OCI-LY7 (cell line): ENCODE results near the gene EBP. TPM values are rescaled to one million over a fixed set of nuclear protein-coding genes. Genes with fewer than 3 reads are reported as not detected.

Source experiments
- BruUV-seq: library from RNA; stranded (reverse); fragments of 400-500 nt; replicated peaks from 2 replicates; lab custom pipeline; 2021; lab: Mats Ljungman, UMichigan
- CTCF ChIA-PET: fragments of 300-600 bp; sonication (Branson Sonifier 250); formaldehyde crosslinking; loops from one replicate; lab custom pipeline; 2022; ENCODE audit warnings: antibody characterized with exemption; ENCODE audit not compliant: unreplicated experiment; lab: Charles Lee
- POLR2A ChIA-PET: fragments of 300-600 bp; sonication (Branson Sonifier 250); formaldehyde crosslinking; loops from one replicate; lab custom pipeline; 2022; ENCODE audit warnings: antibody characterized with exemption; lab: Charles Lee
- DNase-seq: peaks from one replicate; pipeline ENCODE4 v3.0.0-alpha.2; 2015; ENCODE audit warnings: low spot score
- H2AFZ ChIP-seq: fragments of 200-600 bp; sonication (generic), shearing (Covaris generic); 2 replicates; pipeline ENCODE4 v1.6.1; 2014; ENCODE audit warnings: mild to moderate bottlenecking, antibody characterized with exemption, low read length, moderate library complexity
- H3K27ac ChIP-seq: fragments of 200-600 bp; sonication (generic); 2 replicates; pipeline ENCODE4 v1.5.1; 2014; ENCODE audit warnings: mixed run types, low read depth, mild to moderate bottlenecking, moderate library complexity, low read length, inconsistent platforms; ENCODE audit not compliant: poor library complexity, severe bottlenecking
- H3K36me3 ChIP-seq: fragments of 200-600 bp; sonication (generic); 2 replicates; pipeline ENCODE4 v1.6.1; 2014; ENCODE audit warnings: mild to moderate bottlenecking, antibody characterized with exemption, low read length, moderate library complexity, mixed read lengths; ENCODE audit not compliant: insufficient read depth
- H3K4me1 ChIP-seq: fragments of 200-600 bp; sonication (generic); 2 replicates; pipeline ENCODE4 v1.5.1; 2014; ENCODE audit warnings: mild to moderate bottlenecking, low read length; ENCODE audit not compliant: insufficient read depth, poor library complexity, severe bottlenecking
- H3K4me2 ChIP-seq: fragments of 200-600 bp; sonication (generic); 2 replicates; pipeline ENCODE4 v1.6.1; 2014; ENCODE audit warnings: mild to moderate bottlenecking, low read length
- H3K4me3 ChIP-seq: fragments of 200-600 bp; sonication (generic); 2 replicates; pipeline ENCODE4 v1.5.1; 2014; ENCODE audit warnings: mild to moderate bottlenecking, low read depth, low read length; ENCODE audit not compliant: poor library complexity, severe bottlenecking
- H3K79me2 ChIP-seq: fragments of 200-600 bp; sonication (generic); 2 replicates; pipeline ENCODE4 v1.6.1; 2016; ENCODE audit warnings: low read depth, mild to moderate bottlenecking, low read length, moderate library complexity, mixed read lengths; ENCODE audit not compliant: insufficient read depth
- H3K9me2 ChIP-seq: fragments of 200-600 bp; sonication (generic); 2 replicates; pipeline ENCODE4 v1.6.1; 2016; ENCODE audit warnings: mild to moderate bottlenecking, low read length, mixed read lengths; ENCODE audit not compliant: insufficient read depth
- H3K9me3 ChIP-seq: fragments of 200-600 bp; sonication (generic); 2 replicates; pipeline ENCODE4 v1.6.1; 2014; ENCODE audit warnings: mild to moderate bottlenecking, mixed run types, low read length, mixed read lengths
- H4K20me1 ChIP-seq: fragments of 200-600 bp; sonication (generic); 2 replicates; pipeline ENCODE4 v1.6.1; 2014; ENCODE audit warnings: mild to moderate bottlenecking, antibody characterized with exemption, low read length, moderate library complexity, mixed read lengths; ENCODE audit not compliant: insufficient read depth
- EZH2phosphoT487 ChIP-seq: fragments of 200-600 bp; sonication (generic); IDR thresholded peaks from 2 replicates; pipeline ENCODE4 v1.6.1; 2018; ENCODE audit warnings: low read depth, borderline replicate concordance, mild to moderate bottlenecking, mixed run types, antibody characterized with exemption, low read length, moderate library complexity, mixed read lengths
- intact Hi-C: fragments of 100-400 bp; cut with micrococcal nuclease; formaldehyde crosslinking; loops from one replicate; pipeline ENCODE4 v1.10.0; 2022; ENCODE audit not compliant: unreplicated experiment
- total RNA-seq, 2 experiments: library from RNA; depleted of rRNA in 1 of 2; stranded (reverse); fragments of >200 nt in 1 of 2; shearing (Covaris generic) in 1 of 2; gene quantifications; 2 replicates each; pipeline ENCODE4 v1.2.3, GENCODE V29; 2014 to 2022
- TF ChIP-seq, protein P1 (sequence below): fragments of 200-600 bp; sonication (generic); conservative IDR thresholded peaks from 2 replicates; pipeline ENCODE4 v1.5.1; 2014; ENCODE audit warnings: mild to moderate bottlenecking, antibody characterized with exemption, low read length, moderate library complexity, mixed read lengths

Gene EBP
- total RNA-seq, 2 experiments from 2014 or later: 94.4 to 126 TPM

DNA sequence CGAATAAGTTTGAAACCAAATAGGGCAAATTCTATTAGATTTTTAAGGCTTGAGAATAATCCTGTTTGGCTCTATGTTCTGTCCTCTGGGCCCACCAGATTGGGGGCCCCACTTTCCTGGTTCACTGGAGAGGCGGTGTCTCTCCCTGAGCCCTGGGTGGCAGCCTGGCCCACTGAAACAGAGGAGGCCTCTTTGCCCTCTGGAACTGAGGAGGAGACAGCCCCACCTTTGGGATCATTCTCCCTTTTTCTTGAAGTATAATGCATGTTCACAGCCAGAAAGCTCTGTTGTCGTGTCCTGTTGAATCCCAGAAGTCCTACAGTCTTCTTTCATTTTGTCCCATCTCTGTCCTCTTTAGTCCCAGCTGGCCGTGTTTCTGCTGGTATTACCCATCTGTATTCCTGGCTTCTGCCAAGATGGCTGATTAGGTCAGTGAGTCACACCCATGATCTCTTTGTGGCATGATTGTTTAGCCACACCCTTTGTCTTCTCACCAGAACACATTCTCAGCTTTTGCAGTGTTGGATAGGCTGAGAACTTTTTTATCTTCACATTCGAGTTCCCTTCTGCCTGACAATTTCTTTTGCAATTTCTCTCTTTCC lies 9.9 kb downstream of the EBP start:
- CTCF ChIA-PET: no interaction called here
- no peaks in the 10 kb centered on the region for H3K4me1 ChIP-seq
- TF ChIP-seq, protein P1, sequence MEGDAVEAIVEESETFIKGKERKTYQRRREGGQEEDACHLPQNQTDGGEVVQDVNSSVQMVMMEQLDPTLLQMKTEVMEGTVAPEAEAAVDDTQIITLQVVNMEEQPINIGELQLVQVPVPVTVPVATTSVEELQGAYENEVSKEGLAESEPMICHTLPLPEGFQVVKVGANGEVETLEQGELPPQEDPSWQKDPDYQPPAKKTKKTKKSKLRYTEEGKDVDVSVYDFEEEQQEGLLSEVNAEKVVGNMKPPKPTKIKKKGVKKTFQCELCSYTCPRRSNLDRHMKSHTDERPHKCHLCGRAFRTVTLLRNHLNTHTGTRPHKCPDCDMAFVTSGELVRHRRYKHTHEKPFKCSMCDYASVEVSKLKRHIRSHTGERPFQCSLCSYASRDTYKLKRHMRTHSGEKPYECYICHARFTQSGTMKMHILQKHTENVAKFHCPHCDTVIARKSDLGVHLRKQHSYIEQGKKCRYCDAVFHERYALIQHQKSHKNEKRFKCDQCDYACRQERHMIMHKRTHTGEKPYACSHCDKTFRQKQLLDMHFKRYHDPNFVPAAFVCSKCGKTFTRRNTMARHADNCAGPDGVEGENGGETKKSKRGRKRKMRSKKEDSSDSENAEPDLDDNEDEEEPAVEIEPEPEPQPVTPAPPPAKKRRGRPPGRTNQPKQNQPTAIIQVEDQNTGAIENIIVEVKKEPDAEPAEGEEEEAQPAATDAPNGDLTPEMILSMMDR: no peak
- TF ChIP-seq EZH2phosphoT487: no peak
- no peaks in the 10 kb centered on the region for H3K9me2 ChIP-seq
- POLR2A ChIA-PET: no interaction called here
- H2AFZ ChIP-seq: no peak overlapping the region
- no TSS peak for BruUV-seq
- no peaks in the 10 kb centered on the region for H3K9me3 ChIP-seq
- H3K4me2 ChIP-seq: no peak overlapping the region
- DNase-seq: no peak
- peaks cover 29% of the 10 kb centered on the region for H3K36me3 ChIP-seq
- H3K79me2 ChIP-seq: no peaks in the 10 kb centered on the region
- no peak overlapping the region for H3K4me3 ChIP-seq
- no peak overlapping the region for H3K27ac ChIP-seq
- intact Hi-C loops: no loop called here
- H4K20me1 ChIP-seq: no peaks in the 10 kb centered on the region

DNA sequence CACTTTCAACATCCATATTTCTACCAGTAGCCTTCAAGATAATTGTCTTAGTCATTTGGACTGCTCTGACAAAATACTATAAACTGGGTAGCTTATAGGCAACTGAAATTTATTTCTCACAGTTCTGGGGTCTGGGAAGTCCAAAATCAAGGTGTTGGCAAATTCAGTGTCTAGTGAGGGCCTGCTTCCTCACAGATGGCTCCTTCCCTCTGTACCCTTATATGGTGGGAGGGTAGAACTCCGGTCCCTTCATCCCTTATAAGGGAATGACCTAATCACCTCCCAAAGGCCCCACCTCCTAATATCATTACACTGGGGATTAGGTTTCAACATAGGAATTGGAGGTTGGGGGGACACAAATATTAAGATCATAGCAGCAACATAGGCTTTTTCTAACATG lies 10.6 kb downstream of the EBP start:
- Histone ChIP-seq H3K4me3 (no peak overlapping the region), H2AFZ (no peak overlapping the region), H3K27ac (no peak overlapping the region), H3K36me3 (peaks cover 22% of the 10 kb centered on the region), H3K9me2 (no peaks in the 10 kb centered on the region), H3K79me2 (no peaks in the 10 kb centered on the region), H3K4me2 (no peak overlapping the region), H3K9me3 (no peaks in the 10 kb centered on the region), H4K20me1 (no peaks in the 10 kb centered on the region), H3K4me1 (no peaks in the 10 kb centered on the region)
- POLR2A ChIA-PET: no interaction called here
- TF ChIP-seq EZH2phosphoT487: no peak
- TF ChIP-seq, protein P1: no peak
- no peak for DNase-seq
- intact Hi-C loops: no loop called here
- no TSS peak for BruUV-seq
- CTCF ChIA-PET: no interaction called here

DNA sequence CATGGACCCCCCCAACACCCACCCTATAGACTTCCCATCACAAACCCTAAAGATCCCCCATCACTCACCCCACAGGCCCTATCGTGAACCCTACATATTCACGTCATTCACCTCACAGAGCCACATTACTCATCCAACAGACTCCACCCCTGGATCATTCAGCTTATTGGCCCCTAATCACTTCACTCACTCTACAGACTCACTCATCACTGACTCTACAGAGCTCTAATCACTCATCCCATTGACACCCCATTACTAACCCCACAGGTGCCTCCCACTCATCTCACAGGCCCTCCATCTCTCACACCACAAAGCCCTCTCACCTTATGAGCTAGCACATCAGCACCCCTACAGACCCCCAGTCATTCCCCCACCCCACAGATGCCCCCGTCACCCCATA lies 11.6 kb downstream of the EBP start:
- H3K9me3 ChIP-seq: no peaks in the 10 kb centered on the region
- ChIA-PET POLR2A (no interaction called here), CTCF (interaction anchor here (0.6 kb wide), 1 partner anchor 30 kb away, joined by 3 read pairs; no protein-coding TSS in a partner anchor)
- H3K27ac ChIP-seq: no peak overlapping the region
- no peak for DNase-seq
- peaks cover 12% of the 10 kb centered on the region for H3K36me3 ChIP-seq
- TF ChIP-seq EZH2phosphoT487: no peak
- TF ChIP-seq, protein P1: no peak
- intact Hi-C loops: no loop called here
- no peak overlapping the region for H2AFZ ChIP-seq
- H3K4me2 ChIP-seq: no peak overlapping the region
- no peaks in the 10 kb centered on the region for H4K20me1 ChIP-seq
- no TSS peak for BruUV-seq
- H3K79me2 ChIP-seq: no peaks in the 10 kb centered on the region
- no peak overlapping the region for H3K4me3 ChIP-seq
- no peaks in the 10 kb centered on the region for H3K4me1 ChIP-seq
- H3K9me2 ChIP-seq: no peaks in the 10 kb centered on the region
